AG09309 (cell line): ENCODE results near the gene WDR13.

Source experiments
- DNase-seq: peaks from one replicate; pipeline ENCODE4 v3.0.0-alpha.2; 2010; ENCODE audit warnings: low read depth
- H3K4me3 ChIP-seq: 2 replicates; pipeline ENCODE4 v1.5.1; 2011; ENCODE audit warnings: mild to moderate bottlenecking, low read depth, low read length, moderate library complexity; ENCODE audit not compliant: control insufficient read depth
- CTCF ChIP-seq: IDR thresholded peaks from 2 replicates; pipeline ENCODE4 v1.5.1; 2011; ENCODE audit warnings: mild to moderate bottlenecking, low read depth, low read length, inconsistent platforms; ENCODE audit not compliant: insufficient read depth, control insufficient read depth; ENCODE audit errors: missing control alignments

Gene WDR13

GRCh38 chrX:48592971-48593370 lies 4.3 kb upstream of the WDR13 start:
- no peak for TF ChIP-seq CTCF
- H3K4me3 ChIP-seq, result no peak overlapping the region
- no peak for DNase-seq

- DNase-seq, result no peak
- no peak for TF ChIP-seq CTCF
- H3K4me3 ChIP-seq, result no peak overlapping the region
Measured at GRCh38 chrX:48595929-48596328, 1.4 kb upstream of the WDR13 start.

- TF ChIP-seq CTCF, result no peak
- H3K4me3 ChIP-seq, result peak overlapping the region; percentile 49
- DNase-seq, result no peak
Measured at GRCh38 chrX:48598614-48599013, 1.3 kb downstream of the WDR13 start.

GRCh38 chrX:48599341-48599740 lies 2.0 kb downstream of the WDR13 start:
- DNase-seq, result no peak
- TF ChIP-seq CTCF, result no peak
- H3K4me3 ChIP-seq, result no peak overlapping the region

GRCh38 chrX:48600226-48600625 lies 2.9 kb downstream of the WDR13 start:
- H3K4me3 ChIP-seq, result no peak overlapping the region
- no peak for DNase-seq
- no peak for TF ChIP-seq CTCF

GRCh38 chrX:48601741-48602394 lies 4.6 kb downstream of the WDR13 start:
- DNase-seq, result no peak
- no peak for TF ChIP-seq CTCF
- H3K4me3 ChIP-seq, result no peak overlapping the region
